HTERT RPE-1 (cell line): ENCODE data around the gene NFIA.
"Not testable (repeated sequence)": the region's sequence is repeated elsewhere in the genome, so short reads cannot be mapped to it uniquely, and the experiment has no call there.

Experiments
- in situ Hi-C: fragments of 300-500 bp; cut with MboI; formaldehyde crosslinking; loops from 4 replicates; pipeline ENCODE4 v1.14.3; 2020; ENCODE audit warnings: low sequenced_read_pairs

The NFIA gene

GRCh38 chr1:61124078-61124477, 41.7 kb downstream of the NFIA start:
- in situ Hi-C loops = no loop called here

- in situ Hi-C loops = no loop called here
These were observed 42.3 kb downstream of the NFIA start for GRCh38 chr1:61124696-61125095.

DNA sequence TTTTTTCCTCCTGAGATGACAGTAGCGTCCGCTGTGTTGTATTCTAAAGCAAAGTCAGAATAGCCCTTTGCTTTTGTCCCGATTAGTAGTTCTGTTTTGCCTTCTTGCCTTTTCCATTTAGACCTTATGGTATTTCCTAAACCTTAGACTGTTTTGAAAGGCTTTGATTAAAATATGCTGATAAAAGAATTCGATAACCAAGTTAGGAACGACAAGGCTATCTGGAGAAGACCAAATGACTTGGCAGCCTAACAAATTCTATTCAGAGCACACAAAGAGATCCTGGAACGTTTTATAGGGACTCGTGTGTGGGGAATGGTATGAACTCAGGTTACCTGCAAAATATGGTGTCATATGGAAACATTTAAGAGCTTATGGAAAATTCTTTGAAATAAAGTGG, 42.9 kb downstream of the NFIA start:
- in situ Hi-C loops = no loop called here

GRCh38 chr1:61125895-61126294, 43.5 kb downstream of the NFIA start:
- in situ Hi-C loops = no loop called here

DNA sequence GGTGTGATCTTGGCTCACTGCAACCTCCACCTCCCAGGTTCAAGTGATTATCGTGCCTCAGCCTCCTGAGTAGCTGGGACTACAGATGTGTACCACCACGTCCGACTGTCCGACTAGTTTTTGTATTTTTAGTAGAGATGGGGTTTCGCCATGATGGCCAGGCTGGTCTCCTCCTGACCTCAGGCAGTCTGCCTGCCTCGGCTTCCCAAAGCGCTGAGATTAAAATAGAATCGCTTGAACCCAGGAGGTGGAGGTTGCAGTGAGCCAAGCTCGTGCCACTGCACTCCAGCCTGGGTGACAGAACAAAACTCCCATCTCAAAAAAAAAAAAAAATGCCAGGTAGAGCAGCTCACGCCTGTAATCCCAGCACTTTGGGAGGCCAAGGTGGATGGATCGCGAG, 44.5 kb downstream of the NFIA start:
- in situ Hi-C loops = not testable (repeated sequence)

GRCh38 chr1:61130338-61131000, 48.1 kb downstream of the NFIA start:
- in situ Hi-C loops = no loop called here

GRCh38 chr1:61131248-61131647, 48.9 kb downstream of the NFIA start:
- in situ Hi-C loops = no loop called here

GRCh38 chr1:61131716-61132115, 49.4 kb downstream of the NFIA start:
- in situ Hi-C loops = no loop called here

GRCh38 chr1:61132176-61132638, 49.8 kb downstream of the NFIA start:
- in situ Hi-C loops = no loop called here

- in situ Hi-C loops = no loop called here
These were observed 50.4 kb downstream of the NFIA start for GRCh38 chr1:61132645-61133334.

GRCh38 chr1:61133335-61134019, 51.1 kb downstream of the NFIA start:
- in situ Hi-C loops = no loop called here

- in situ Hi-C loops = no loop called here
These were observed 52.9 kb downstream of the NFIA start for GRCh38 chr1:61135291-61135690.

- in situ Hi-C loops = no loop called here
These were observed 55.9 kb downstream of the NFIA start for GRCh38 chr1:61138305-61138704.

GRCh38 chr1:61138921-61139774, 56.8 kb downstream of the NFIA start:
- in situ Hi-C loops = no loop called here

DNA sequence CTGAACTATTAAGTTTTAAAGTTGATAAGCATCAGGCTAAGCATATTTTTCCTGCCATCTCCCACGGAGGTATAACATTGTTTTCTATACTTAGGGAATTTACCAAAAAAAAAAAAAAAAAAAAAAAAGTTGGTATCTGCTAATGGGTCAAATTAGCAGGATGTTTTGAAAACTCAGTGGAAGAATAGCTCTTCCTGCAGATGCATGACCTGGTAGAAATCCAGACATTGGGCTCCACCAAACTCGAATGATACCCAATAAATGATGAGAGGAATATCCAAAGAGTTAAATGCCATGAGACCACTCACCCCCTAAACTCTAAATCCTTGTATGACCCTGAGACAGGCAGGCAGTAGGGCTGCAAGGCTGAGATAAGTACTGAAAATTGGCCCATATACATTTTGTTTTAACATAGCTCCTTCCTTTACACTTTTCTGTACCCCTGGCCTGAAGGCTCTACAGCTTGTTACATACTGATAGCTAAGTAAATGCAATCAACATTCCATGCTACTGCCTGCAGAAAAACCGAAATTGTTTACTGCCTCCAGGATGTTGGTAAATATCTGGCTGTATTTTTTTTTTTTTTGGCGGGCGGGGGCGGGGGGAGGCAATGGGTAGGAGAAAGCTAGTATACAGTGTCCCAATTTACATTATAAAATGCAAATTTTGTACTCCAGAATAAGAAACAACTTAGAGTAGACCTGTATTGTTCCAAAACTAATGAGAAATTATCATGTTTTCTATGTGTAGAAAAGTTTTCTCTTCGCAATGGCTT, 57.6 kb downstream of the NFIA start:
- in situ Hi-C loops = no loop called here

DNA sequence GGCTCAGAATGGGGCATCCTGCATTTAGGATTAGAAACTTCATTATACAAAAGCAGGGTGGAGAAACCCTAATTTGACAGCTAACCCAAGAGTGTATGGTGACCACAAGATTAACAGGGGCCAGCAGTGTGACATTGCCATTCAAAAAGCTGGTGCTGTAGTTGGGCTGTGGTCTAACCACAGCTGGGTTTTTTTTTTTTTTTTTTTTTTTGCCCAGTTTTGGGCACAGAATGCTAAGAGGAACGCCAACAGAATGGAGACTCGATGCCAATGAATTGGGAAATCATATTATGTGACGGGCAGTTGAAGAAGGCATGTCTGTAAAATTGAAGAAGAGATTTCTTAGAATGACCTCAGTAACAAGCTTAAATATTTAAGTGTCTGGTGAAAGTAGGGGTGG, 58.4 kb downstream of the NFIA start:
- in situ Hi-C loops = no loop called here

DNA sequence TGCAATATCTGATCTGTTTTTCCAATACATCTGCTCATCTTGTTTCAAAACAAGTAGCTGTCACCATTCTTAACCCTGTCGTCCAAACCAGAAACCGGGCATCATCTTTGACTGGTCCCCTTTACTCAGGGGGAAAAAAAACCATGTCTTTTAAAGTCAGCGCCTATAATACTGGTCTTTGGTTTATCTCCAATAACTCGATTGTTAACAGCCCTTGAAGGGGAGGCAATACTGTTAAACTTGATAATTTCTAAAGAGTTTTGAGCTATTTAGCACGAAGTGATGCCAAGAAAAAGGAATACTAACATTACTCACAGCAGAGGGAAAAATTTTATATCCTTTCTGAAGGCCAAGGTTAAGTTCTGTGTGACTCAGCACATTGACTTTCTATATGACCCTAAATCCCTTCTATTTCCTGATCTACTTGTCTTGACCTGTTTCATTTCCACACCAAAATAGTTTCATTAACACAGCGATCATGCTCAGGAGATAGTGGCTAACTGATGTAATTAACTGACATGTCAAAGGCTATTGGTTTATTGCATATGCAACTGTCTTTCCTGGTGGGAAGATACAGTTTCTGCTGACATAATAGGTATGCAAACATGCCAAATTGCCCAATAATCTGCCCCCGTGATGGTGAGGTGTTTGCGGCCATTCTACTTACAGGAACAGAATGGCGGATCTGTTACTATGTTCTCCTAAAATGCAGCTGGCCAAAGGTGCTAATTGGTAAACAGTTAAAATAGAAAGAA, 59.1 kb downstream of the NFIA start:
- in situ Hi-C loops = no loop called here

GRCh38 chr1:61142043-61142440, 59.7 kb downstream of the NFIA start:
- in situ Hi-C loops = no loop called here

DNA sequence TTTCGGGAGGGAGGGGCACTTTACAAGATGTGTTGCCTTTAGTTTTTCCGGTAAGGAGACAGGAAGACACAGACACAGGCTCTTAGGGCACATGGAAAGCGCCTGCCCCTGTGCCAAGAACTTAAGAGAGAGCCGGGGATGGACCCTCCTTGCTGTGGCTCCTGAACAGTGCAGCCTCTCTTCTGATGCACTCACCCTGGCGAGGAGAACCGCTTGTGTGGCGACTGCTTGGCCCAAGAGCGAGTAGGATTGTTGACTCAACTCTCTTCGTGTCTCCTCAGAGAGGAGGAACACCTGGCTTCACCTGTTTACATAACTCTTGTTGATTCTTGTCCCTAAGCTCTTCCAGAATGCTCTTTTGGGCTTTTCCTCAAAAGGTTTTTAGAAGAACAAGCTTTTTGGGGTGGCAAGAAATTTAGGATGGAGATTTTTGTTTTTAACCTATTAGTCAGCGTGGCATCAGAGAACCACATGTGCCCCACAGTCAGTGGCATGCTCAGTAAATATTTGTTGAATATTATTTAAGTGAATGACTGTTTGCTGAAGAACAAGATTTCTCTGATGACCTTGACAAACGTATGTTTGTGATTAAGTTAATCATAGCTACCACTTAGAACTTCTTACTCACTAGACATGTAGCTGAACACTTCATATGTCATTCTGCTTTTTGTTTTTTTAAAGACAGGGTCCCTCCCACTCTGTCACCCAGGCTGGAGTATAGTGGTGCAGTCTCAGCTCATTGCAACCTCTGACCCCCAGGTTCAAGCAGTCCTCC, 60.6 kb downstream of the NFIA start:
- in situ Hi-C loops = no loop called here
